Activated CD4-positive, alpha-beta T cell treated with anti-CD3 and anti-CD28 coated beads, Interleukin-2, Interleukin-6, amounts not matched to agents 100 ng/mL and 50 ng/mL, durations not matched to agents 16 hours and 8 hours (primary cell): ENCODE results near the gene CATSPER3.

Source experiments
- DNase-seq: peaks from one replicate; pipeline ENCODE4 v3.0.0-alpha.2; 2020

The CATSPER3 gene

DNA sequence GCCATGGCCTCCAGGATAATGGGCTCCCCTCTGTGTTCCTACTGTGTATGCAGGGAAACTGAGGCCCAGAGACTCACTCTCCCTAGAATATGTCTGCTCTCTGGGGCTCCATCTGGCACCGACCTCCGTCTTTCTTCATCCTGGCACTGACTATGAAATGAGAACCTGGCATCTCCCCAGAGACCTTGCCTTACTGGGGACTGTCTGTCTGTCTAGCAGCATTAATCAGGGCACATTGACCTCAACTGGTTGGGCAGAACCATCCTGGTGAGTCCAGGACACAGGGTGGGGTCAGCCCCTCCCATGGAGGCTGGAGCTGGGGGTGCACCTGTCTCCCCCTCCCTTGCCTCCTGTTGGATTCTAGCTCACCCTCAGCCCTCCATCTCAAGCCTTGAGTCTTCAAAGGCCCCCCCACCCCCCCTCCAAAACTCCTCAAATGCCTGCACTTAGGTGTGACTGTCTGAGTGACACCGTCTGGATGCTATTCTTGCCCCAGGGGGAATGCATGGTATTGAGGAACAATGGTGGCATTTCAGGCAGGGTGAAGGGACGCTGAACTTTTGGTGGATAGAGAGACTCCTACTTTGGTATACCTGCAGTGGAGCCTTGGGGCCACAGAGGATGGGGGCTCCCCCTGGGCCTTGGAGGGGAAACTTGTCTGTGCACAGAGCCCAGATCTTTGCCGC lies 79.1 kb downstream of the CATSPER3 start:
- DNase-seq: no peak

DNA sequence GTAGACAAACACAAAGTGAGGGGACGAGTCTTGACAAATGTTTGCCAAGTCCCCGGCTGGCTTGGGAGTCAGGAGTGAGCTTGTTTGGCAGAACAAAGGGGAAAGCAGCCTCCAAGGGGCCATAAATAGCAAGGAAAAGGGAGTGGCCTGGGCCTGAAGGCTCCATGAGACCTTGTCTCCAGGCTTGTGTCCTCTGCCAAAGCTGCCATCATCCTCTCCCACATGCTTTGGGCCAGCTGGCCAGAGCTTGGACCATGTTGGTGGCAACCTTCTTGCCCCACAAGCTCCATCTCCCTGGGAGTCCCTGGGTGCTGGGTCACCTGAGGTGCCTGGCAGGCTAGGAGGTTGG lies 79.6 kb downstream of the CATSPER3 start:
- DNase-seq: no peak

DNA sequence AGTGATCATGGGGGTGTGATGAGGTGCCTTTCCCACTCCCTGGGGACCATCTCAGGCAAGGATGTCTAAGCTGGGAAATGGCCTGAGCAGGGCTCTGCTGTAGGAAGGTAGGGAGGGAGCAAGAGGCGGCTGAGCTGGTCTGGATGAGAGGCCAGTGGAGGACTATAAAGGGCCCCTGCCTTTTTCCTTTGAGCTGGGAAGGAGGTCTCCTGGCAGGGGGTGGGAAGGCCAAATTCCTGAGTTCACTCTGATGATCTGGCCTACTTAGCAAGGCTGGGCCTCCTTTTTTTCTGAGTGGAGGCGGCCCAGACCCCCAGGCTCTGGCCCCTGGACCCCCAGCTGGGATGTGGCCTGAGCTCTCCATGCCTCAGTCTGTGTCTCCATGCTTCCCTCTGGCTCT lies 80.6 kb downstream of the CATSPER3 start:
- DNase-seq: no peak

DNA sequence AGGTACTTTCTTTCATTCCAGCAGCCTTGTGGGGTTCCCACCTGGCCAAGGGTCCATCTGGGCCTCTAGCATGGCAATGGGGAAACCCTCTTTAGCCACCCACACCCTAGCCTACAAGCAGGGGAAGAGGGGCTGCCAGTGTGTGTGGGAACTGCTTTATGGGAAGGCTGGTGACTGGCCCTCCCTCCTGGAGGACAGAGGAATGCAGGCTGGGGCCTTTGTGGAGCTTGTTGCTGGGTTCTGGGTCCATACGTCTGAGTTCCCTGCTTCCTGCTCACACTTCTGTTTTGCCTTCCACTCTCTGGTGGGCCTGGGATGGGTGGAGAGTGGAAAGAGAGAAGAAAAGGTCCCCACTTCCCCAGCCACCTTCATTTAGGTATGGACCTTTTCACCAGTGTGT lies 81.2 kb downstream of the CATSPER3 start:
- DNase-seq: no peak

DNA sequence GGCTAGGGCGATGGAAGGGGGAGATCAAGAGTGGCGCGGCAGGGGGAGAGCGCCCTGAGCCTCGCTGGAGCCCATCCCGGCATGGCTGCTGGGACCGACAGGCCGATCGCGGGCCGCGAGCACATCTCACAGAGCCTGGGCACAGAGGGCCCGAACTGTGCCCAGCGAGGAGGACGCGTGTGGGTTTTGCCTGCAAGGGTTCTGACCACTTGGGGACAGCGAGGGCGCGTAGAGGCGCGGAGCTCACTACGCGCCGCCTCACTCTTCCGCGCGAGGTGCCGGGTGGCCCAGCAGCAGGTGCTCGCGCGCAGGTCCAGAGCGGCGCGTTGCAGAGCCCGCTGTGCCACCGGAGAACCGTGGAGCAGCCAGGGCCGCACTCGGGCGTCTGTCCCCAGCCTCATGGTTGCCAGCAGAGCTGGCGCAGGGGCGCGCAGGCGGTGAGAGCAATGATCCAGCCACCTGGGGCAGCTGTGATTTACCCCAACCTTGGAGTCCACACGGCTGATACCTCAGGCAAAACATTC lies 82.6 kb downstream of the CATSPER3 start:
- DNase-seq: no peak

DNA sequence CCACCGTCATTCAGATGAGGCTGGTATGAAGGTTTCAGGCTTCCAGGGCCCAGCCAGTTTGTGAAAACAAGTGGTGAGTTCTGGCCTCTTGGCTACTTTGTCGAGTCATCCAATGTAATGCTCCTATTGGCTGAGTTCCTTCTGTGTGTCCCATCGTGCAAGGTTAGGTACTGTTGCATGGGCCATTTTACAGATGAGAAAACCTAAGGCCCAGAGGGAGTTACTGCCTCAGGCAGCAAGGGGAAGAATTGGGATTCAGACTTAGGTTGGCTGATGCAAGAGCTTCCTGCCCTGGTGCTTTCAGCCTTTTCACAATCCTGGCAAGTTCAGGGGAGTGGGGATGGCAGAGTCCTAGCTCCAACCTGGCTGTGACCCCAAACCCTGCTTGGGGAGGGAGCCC lies 83.7 kb downstream of the CATSPER3 start:
- no peak for DNase-seq

DNA sequence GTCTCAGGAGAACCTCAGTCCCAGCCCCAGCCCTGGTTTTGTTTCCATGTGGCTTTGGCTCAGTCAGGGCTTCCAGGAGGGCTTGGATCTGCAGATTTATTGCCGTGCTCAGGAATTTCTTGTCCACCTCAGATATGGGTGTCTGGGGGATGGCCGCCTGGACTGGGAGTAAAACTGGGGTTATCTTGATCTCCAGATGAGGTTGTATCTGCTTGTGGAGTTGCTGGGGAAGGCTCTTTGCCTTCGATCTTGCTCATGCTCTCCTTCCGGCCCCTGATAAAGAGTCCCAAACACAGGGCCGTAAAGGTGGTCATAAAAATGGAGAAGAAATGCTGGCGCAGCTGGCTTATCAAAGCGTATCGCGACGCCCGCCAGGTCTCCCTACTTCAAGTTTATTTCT lies 84.2 kb downstream of the CATSPER3 start:
- no peak for DNase-seq

DNA sequence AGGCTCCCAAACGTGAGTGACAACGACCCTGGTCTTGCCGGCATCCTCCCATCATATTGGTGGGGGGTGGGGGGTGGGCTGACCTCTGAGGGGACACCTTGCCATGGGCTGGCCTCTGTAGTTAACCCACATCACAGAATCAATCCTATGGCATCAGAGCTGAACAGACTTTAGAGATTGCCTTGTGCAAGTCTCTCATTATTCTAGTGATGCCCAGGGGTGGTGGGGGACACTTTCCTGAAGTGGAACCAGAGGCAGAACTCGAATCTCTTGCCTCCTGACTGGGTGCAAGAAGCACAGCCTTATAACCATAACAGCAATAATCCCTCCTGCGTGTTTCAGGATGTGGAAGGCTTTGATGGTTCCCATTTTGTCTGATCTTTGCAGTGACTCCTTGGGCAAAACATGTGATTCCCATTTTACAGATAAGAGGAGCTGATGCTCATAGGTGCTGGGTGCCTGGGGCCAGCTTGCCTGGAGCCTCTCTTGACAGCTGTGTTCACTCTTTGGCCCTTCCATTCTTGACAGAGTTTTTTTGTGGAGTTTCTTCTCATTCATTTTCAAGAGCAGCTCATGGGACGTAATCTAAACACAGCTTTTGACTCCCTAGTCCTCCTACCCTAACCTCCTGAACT lies 84.9 kb downstream of the CATSPER3 start:
- no peak for DNase-seq

DNA sequence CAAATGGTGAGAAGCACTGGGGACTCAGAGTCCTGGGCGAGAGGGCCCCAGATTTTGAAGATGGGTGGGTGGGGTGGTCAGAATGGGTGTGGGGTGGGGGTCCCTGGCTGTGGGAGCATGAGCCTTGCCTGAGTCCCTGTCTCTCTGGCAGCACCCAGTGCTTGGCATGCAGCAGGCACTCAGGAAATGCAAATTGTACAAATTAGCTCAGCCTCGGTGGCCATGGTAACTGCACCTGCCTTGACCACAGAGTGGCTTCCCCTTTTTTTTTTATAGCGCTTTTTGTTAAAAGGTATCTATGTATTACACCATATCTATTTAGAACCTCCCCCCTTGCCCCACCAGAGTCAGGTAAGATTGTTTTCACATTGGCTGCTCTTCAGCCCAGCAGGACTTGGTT lies 85.6 kb downstream of the CATSPER3 start:
- DNase-seq: no peak

DNA sequence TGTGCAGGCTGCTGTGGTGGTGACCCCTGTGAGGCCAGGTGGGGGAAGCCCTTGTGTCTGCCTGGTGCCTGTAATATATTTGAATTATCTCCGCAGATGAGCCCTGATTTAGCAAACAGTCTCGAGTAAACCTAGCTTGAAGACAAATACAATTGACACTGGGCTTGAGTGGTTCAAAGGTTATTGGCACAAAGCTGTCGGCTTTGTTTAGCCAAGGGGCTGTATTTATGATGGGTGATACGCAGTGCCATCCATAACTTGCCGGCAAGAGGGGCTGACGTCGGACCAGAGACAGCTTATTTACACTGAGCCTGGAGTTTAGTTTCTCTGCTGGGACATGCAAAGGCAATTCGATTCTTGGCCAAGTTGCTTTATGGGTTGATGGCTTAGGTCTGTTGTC lies 86.3 kb downstream of the CATSPER3 start:
- DNase-seq: no peak

DNA sequence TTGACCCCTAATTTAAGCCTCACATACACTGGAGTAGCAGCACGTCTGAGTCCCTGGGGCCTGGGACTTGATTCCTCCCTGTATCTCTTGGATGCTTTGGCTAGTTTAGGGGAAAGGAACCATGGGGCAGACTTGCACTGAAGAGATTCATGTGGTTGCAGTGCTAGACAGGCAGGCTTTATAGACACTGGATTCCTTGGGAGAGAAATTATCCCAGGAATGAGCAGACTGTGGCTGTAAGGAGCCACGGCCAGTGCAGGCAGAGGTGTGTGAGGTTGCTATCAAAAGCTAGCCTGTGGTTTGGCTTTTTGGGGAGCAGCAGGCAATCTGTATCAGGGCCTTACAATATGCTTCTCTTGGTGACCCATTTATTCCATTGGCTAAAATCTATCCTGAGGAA lies 86.8 kb downstream of the CATSPER3 start:
- no peak for DNase-seq

DNA sequence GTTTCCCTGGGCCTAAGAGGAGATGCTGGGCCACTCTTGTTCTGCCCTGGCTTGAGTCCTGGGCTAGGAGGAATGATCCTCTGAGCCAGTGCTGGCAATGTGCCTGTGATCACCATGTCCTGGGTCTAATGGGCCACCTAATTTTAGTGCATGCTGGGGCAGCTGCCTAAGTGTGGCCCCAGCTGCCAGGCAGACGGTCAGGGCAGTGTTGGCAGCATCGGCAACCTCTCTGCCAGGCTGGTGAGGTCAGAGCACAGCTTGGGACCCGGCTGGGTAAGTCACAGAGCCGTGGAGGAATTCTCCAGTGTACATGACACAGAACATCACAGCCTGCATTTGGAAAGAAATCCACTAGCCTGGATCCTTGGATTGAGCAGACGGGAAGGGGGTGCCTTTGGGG lies 87.7 kb downstream of the CATSPER3 start:
- no peak for DNase-seq

DNA sequence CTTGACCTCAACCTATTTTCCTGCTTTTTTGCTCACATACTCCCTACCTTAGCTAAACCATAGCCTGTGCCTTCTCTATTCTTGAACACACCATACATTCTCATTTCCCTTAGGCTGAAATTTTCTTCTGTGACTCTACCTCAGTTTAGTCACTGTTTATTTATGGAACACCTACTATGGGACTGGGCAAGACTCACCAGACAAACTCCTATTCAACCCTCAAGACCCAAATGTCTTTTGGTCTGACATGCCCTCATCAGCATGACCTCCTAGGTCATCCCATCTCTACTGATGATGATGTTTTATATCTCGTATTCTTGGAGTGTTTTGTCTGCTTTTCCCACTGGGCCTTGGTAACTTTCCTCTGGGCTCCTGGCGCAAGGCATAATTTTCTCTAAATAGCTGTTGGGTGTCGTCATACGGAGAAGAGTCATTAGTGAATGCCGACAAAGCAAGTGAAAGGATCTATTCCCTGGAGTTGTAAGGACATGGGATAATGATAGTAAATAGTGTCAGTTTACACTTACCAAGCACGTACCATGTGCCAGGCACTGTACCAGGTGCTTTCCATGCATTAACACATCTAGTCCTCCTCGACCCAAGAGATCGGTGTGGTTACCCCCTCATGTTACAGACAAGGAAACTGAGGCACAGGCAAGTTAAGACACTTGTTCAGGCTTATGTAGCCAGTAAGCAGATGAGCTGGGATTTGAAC lies 88.8 kb downstream of the CATSPER3 start:
- no peak for DNase-seq

DNA sequence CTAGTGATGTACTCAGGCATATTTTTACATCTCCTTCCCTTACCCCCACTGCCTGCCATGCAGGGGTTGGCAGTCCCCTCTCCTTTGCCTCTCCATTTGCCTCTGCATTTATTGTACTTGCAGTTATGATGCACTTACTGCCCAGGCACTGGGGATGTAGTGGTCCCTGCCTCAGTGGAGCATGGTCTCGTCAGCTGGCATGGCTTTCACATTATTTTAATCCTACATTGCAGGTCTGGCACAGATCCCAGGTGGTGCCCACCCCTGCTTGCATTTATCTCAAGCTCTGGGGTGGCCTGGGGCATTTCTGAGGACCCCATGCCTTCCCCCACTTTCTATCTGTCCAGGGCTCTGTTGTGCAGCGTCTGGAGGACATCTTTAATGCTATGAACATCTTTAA lies 89.5 kb downstream of the CATSPER3 start:
- no peak for DNase-seq

DNA sequence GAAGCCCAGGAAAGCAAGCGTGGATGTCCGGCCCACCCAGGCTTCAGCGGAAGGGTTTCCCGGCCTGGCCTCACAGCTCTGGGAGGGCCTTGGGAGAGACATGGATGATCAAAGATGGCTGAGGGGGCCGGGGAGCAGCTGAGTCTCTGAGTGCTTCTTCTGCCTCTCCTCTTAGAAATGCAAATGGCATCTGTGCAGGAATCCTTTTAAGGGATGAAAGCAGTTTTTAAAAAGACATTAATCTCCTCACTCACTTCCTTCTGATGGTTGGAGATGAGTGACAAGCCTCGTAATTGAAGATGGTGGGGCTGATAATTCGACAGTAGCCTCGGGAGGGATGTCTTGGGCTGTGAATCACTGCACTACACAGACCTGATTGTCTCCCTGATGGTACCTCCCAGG lies 90.6 kb downstream of the CATSPER3 start:
- no peak for DNase-seq

DNA sequence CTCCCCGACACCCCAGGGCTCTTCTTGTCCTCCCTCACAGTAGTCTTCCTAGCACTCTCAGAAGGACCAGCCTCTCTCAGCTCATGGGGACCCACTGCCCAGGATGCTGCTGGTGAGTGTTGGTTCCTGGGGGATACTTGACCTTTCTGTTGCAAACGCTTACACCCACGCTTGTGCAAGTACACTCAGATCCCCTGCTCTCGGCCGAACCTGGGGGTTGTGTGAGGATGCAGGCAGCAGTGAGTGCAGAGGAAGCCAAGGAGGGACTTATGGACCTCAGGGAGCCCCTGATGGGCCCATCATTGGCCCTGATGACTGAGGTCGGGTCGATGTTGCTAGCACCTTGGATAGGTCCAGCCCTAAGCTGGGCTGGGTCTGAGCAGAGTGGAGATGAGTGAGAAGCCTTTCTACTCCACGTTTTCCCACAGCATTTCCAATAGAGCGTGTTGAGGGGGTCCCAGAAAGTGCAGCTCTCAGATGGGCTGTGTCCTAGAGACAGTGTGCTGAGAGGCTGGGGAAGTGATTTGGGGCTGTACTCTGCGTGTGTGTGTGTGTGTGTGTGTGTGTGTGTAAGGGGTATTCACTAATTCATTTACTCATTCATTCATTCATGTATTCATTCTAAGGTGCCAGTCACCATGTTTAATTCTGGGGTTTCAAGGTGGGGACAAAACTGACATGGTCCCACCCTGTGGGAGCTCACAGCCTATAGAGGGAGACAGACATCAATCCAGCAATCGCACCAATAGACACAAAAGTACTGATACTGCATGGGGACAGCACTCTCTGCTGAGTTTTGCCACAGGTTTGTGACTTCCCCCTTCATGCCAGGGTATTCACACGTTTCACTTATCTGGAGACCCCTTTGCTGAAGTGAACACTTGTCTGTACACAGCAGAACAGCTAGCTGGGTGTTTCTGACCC lies 91.6 kb downstream of the CATSPER3 start:
- no peak for DNase-seq

DNA sequence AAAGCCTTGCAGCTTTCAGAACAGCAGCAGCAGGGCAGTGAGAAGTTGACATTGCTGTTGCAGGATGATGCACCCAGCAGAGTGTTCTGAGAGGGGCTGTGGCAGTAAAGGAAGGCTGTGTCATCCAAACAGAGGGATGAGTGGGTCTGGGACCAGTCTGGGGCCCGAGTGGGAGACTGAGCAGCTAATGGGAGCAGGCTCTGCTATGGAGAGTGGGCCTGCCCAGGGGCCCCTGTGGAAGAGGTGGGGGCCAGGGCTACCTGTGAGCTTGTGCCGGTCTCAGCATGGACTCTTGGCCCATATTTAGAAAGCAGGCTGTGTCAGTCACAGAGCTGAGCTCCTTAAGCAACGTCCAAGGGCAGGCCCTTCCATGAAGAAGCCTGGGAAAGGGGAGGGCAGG lies 92.3 kb downstream of the CATSPER3 start:
- DNase-seq: no peak

DNA sequence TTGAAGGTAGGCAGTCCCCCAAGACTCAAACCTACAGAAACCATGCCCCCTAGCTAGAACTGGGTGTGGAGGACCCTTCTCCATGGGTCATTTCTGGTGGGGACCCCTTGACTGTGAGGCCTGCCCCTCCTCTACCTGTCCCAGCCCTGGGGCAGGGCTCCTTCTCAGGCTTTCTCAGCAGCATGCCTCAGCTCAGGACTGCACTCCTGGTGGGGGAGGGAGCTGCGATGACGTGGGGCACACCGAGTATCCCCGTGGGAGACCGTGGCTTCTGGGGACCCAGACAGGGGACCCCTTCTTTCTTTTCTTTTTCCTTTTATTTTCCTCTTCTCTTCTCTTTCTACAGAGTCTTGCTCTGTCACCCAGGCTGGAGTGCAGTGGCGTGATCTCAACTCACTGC lies 93.3 kb downstream of the CATSPER3 start:
- DNase-seq: no peak
